HG03095 (cell line): ENCODE data around the gene PLCD3.

Source experiments
- ATAC-seq: cut with Tn5 transposase; IDR thresholded peaks from one replicate; pipeline ENCODE4 v1.9.1; 2021; ENCODE audit warnings: moderate library complexity; ENCODE audit not compliant: unreplicated experiment

PLCD3 gene

DNA sequence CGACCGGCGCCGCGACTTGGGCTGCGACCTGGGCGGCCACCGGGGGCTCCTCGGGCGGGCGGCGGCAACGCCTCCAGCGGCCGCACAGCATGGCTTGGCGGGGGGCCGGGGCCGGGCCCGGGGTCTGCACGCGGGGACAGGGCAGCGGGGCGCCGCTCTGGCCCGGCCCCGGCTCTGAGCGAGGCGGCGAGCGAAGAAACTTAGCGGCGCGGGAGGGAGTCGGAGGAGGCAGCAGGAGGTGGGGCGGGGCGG, at the start of gene PLCD3:
Gene PLCD3, minus strand, starts transcription at position 196 of the 252 bp plus-strand sequence. Its CDS starts 105 bp downstream, at position 91.
- no peak for ATAC-seq

- ATAC-seq: no peak
Observed at GRCh38 chr17:45177563-45177962, 45.2 kb upstream of the PLCD3 start.

DNA sequence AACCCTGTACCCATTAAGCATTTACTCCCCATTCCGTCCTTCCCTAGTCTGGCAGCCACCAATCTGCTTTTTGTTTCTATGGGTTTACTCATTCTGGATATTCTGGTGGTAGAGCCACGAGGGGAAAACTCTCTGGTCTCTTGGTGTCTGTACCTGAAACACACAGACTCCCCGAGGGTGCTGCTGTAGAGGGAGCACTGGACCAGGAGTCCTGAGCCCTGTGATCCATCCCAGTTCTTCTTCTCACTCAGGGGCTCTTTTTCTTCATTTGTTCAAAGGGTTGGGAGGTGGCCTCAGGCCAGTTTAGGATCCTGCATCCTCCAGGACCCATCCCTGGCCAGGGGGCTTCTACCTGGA, 43.4 kb upstream of the PLCD3 start:
- no peak for ATAC-seq

DNA sequence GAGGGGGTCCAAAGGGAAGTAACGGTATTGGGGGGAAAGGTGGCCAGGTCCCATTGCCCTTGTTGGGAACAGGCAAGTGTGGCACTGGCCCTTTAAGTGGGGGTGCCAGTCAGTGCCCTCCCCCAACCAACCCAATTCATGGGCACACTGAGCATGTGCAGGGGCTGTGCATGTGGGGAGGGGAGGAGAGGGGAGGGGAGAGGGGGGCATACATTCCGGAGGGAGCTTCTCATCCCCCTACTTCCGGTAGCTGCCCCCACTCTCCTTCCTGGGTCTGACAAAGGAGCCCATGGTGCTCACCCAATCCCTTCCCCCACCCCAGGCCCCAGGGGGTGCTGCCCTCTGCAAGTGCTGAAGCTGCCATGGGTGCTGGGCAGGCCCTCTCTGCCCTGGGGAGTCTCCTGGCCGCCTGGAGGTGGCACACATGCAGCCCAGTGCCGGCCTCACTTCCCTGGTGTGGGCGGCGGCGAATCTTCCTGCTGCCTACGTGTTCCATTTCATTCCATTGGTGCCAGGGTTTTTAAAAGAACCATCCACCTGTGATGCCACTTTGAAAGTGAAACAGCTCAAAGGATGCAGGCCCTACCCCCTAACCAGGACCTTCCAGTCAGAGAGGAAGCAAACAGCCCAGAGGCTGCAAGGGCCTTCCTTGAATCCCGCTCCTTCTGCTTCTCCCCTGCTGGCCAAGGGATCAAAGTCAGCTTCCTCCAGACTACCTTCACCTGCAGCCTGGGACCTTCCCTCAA, 40.4 kb upstream of the PLCD3 start:
- no peak for ATAC-seq

- no peak for ATAC-seq
Observed at GRCh38 chr17:45172232-45172540, 39.9 kb upstream of the PLCD3 start.

DNA sequence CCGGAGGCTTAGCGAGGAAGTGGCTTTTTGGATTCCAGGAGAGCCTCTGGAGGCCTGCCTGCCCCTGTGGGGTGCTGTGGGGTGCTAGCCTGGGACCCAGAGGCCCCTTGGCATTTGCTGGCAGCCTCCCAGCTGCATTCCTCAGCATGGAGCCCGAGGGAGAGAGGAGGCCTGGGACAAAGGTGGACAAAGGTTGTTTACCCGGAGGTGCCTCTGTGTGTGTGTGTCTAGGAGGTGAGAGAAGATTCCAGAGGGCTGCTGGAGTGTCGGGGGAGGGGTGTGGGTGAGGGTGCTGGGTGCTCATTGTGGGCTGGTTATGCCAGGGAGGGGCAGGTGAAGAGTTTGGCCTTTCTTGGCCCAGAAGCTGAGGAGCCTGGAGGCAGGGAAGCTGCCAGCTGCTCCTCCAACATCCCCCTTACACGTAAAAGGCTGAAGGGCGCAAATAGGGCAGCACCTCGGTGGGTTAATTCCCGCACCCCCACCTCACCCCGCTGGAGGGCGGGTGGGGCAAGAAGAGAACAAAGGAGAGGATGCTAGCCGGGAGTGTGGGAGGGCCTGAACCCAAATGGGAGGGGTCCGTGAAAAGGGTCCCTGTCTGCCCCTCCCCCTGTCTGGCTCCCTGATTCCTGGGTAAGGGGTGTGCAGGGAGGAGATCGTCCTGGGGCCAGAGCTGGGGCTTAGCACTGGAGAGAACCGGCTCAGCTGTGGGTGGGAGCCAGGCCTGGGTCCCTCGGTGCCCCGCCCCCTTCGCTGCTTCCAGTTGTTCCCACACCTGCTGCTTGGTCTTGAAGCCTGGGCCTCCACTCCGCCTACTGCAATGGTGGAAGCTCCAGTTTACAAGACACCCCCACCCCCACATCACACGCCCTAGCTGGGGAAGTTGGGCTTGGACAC, 39.3 kb upstream of the PLCD3 start:
- no peak for ATAC-seq

DNA sequence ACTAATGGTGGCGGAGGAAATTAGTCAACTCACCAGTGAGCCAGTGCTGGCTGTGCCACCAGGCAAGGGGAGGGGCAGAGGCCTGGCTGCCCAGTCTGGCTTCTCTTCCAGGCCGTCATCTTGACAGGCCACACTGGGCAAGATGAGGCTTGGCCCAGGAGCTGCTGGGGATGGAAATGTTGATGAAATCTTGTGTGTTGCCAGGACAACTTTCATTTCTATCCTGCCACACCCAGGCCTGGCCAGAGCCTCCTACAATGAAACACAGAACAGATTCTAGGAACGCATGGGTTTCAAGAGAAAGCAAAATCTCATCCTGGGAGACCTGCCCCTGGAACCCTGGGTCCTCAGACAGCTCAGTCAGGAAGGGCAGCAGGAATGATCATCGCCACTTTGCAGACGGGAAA, 38.6 kb upstream of the PLCD3 start:
- no peak for ATAC-seq

- no peak for ATAC-seq
Observed at GRCh38 chr17:45170280-45170930, 38.1 kb upstream of the PLCD3 start.

- ATAC-seq: no peak
Observed at GRCh38 chr17:45168991-45169752, 36.9 kb upstream of the PLCD3 start.

DNA sequence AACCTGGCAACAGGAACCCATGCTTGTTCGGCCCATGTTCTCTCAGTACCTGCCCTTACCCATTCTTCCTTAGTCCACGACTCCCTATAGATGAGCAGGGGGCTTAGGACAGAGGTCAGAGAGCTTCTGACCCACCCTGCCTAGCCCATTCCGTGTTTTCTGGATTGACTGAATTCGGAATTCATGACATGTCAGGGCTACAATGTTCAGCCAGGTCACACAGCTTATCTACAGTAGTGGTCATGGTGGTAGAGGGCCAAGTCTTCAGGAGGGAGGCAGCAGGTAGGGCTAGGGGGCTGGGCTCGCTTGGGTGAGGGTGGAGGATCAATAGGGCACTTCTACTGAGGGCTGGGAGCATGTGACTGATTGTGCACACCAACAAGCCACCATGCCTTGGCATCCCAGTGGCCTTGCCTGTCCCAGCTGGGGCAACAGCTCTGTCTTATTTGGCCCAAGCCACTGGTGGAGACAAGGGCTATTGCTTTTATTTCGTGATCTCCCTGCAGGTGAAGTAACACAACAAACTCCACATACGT, 32.5 kb upstream of the PLCD3 start:
- ATAC-seq: no peak

DNA sequence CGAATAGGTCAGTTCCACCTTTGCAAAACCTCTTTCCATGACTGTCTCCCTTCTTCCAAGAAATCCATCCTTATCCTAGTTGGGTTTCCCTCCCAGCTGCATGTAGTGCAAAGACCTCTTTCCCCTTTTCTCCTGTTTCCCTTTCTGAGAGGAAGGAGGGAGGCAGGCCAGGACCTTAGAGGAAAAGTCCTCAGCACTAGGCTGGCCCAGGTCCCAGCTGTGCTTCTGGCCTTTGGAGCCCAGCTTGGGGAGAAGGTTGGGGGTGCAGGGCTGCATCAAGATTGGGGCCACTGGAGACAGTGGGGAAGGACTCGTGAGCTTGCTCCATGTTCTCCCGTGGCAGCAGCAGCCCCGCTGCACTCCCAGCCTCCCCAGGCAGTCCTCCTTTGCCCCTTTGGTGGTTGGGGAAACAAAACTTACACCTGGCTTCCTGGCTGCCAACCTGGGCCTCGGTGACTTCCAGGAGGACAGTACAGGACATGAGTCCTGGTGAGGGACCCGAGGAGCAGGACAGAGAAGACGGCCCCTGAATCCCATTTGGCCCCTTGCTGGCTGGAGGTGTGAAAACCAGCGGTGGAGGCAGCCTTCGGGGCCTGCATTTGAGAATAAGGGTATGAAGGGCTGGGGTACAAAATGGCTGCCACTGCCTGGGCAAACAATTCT, 29.8 kb upstream of the PLCD3 start:
- ATAC-seq: no peak

DNA sequence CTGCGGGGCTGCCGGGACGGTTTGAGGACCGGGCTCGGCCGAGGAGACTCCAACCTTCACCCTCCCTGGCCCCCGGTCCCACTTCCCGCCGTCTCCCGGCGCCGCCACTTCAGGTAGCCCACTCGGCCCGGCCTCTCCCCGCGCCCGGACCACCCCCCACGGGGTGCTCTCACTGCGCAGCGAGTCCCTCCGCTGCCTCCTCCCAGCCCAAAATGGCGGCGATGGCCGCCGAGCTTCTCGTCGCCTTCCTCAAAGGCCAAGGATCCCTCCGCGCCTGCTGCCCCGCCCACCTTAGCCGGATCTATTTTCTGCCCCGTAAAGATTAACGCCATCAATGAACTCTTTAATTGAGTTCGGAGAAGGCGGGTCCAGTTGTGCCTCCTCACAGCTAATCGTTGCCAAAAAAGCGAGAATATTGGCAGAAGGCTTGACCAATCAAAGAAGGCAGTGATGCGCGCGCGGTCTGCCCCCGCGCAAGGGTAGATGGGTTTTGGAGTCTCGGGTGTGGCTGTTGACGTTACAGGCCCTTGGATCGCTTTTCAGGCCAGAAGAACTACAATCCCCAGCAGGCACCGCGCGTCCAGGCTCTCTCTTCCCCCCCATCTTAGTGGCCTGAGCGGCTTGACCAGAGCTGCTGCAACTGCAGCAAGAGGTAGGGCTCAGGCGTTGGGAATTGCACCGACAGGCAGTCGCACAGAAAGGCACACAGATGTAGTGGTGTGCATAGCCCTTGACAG, 29.1 kb upstream of the PLCD3 start, which contains the start of gene HEXIM2:
Gene HEXIM2, plus strand, starts transcription at position 588 of the 737 bp plus-strand sequence. CDS start 919 bp downstream, outside the sequence.
- peak; percentile 87 for ATAC-seq

- no peak for ATAC-seq
Observed at GRCh38 chr17:45160447-45161287, 28.4 kb upstream of the PLCD3 start.

- ATAC-seq: no peak
Observed at GRCh38 chr17:45156242-45156641, 23.9 kb upstream of the PLCD3 start.

DNA sequence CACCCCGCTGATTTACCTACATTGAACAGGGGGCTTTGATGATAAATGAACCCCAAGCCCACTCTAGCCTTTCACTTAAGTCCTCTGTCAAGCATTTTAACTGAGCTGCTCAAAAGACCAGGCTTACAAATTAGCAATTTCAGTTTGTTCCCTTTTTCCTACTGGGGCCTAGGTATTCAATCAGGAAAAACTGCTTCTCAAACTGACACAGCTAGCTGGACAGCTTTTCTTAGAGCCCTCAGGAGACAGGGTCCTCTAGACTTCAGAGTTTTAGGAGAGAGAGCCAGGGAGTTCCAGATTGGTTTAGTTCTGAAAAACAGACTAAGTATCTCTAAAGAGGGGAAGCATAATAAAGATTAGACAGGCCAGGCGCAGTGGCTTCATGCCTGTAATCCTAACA, 23.2 kb upstream of the PLCD3 start:
- no peak for ATAC-seq

DNA sequence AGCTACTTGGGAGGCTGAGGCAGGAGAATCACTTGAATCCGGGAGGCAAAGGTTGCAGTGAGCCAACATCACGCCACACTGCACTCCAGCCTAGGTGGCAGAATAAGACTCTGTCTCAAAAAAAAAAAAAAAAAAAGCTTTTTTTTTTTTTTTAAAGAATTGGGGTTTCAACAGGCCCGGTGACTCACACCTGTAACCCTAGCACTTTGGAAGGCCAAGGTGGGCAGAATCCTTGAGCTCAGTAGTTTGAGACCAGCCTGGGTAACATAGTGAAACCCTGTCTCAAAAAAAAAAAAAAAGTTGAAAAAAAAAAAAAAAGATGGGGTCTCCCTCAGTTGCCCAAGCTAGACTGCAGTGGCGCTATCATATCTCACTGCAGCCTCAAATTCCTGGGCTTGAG, 22.7 kb upstream of the PLCD3 start:
- no peak for ATAC-seq

GRCh38 chr17:45150911-45151809, 18.8 kb upstream of the PLCD3 start:
- ATAC-seq: no peak
